HT-29 (cell line): ENCODE measurements around the gene SFRP5. TPM values are rescaled to one million over a fixed set of nuclear protein-coding genes. Genes with fewer than 3 reads are reported as not detected.

ENCODE experiments used
- DNase-seq: peaks from one replicate; pipeline ENCODE4 v3.0.0-alpha.2; 2015; ENCODE audit warnings: low spot score
- total RNA-seq: library from RNA; depleted of rRNA; stranded (reverse); fragments of >200 nt; shearing (Covaris generic); gene quantifications from 2 replicates; pipeline ENCODE4 v1.2.3, GENCODE V29; 2014; rRNA removed

The SFRP5 gene
- 0.21 TPM in 1 of 2 replicates, not detected in the other for total RNA-seq

GRCh38 chr10:97771913-97772823, at the start of gene SFRP5:
Gene SFRP5, minus strand, starts transcription at chr10:97771999. Its CDS starts 166 bp downstream, at chr10:97771833.
- no peak for DNase-seq

DNA sequence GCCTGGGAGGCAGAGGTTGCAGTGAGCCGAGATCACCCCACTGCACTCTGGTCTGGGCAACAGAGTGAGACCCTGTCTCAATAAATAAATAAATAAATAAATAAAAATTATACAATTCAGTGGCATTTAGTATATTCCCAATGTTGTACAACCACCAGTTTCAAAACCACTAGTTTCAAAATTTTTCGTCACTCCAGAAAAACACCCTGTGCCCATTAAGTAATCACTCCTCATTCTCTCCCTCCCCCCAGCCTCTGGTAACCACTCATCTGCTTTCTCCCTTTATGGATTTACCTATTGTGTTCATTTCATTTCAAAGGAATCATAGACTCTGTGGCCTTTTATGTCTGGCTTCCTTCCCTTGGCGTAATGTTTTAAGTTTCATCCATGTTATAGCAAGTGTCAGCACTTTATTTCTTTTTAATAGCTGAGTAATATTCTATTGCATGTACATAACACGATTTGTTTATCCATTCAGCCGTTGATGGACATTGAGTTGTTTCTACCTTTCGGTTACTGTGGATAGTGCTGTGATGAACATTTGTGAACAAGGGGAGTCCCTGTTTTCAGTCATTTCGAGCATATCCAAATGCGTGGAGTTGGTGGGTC, 48.4 kb upstream of the SFRP5 start:
- DNase-seq = no peak

GRCh38 chr10:97818572-97818971, 46.8 kb upstream of the SFRP5 start:
- DNase-seq = no peak

GRCh38 chr10:97816609-97817008, 44.8 kb upstream of the SFRP5 start:
- no peak for DNase-seq

DNA sequence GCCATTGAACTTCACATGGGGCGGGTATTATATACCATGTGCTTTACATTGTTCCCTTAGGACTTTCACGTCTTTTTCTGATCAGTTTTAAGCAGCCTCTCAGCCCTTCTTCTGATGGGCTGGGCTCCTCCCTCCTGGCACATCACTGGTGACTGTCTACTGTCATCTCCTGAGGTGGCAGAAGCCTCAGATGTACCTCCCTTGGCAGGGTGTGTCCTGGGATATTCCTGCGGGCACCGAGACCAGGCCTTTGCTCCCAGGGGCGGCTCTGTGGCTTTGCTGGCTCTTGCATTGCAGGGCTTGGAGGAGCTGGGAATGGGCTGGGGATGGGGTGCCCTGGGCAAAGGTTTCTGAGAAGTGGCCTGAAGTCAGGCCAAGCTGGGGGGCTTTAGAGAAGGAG, 43.2 kb upstream of the SFRP5 start:
- no peak for DNase-seq

GRCh38 chr10:97813311-97813710, 41.5 kb upstream of the SFRP5 start:
- DNase-seq = no peak

GRCh38 chr10:97812696-97813095, 40.9 kb upstream of the SFRP5 start:
- no peak for DNase-seq

DNA sequence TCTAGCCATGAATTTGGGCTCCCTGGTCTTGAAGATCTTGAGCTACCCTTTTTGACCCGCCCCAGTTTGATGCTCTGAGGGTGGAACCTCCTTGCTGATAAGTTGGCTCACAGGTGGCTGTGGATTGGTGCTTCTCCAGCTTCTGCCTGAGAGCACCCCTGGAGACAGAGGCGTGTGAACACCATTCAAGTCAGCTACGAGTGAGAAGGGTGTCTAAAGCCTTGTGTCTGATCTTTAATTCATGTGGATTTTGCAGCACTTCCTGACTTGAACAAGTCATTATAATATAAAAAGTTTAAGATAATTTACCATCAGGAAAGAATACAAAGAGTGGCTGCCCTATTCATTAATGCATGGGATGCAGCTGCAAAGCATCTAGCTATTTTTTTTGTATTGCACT, 40.2 kb upstream of the SFRP5 start:
- no peak for DNase-seq

GRCh38 chr10:97810446-97810845, 38.6 kb upstream of the SFRP5 start:
- no peak for DNase-seq

GRCh38 chr10:97805949-97806348, 34.1 kb upstream of the SFRP5 start:
- no peak for DNase-seq

- no peak for DNase-seq
These were observed 33.5 kb upstream of the SFRP5 start for GRCh38 chr10:97805096-97805884.

DNA sequence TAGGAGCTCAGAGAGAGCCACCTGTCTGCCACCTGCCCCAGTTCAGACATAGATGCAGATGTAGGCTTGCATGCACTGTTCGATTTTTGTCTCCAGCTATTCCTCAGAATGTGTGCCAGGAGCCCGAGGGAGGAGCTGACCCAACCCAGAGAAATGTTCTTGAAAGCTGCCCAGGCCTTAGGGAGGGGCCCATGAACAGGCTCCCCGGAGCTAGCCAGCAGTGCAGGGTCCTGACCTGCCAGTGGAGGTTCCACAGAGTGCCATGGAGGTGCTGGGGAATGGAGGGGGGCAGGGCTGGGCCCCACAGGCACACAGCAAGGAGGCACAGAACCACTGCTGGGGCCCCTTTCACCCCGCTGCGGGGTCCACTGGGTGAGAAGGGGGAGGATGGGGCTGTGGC, 29.6 kb upstream of the SFRP5 start:
- DNase-seq = no peak

DNA sequence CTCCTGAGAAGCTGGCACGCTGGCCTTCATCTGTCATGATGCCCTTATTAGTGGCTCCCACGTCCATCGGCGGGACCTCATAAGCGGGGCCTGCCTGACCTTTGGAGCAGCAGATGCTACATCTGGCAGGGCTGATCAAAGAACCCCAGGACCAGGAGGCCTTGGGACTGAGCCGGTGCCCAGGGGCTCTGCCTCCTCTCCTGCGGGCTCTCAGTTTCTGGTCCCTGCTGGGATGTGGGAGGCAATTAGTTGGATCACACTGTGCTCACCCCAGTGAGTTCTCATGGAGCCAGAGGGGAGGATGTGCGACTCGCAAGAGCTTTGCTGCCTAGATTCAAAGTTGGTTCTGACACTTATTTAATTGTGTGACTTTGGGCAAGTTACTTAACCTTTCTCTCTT, 28.7 kb upstream of the SFRP5 start:
- DNase-seq = no peak

GRCh38 chr10:97798958-97799610, 27.3 kb upstream of the SFRP5 start:
- DNase-seq = no peak

DNA sequence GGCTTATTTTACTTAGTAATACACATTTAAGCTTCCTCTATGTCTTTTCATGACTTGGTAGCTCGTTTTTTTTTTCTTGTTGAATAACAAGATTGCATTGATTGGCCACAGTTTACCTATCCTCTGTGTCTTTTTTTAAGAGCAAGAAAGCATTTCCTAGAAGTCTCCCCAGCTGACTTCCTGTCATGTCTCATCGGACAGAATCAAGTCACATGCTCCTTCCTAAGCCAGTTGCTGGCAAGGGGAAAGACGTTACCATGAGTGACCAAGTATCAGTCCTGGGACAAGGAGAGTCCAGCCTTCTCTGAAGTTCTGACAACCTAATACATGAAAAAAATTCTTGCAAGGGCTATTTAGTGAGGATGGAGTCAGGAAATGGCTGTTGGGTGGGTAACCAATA, 24.9 kb upstream of the SFRP5 start:
- DNase-seq = no peak

- DNase-seq = no peak
These were observed 24.1 kb upstream of the SFRP5 start for GRCh38 chr10:97795886-97796285.

DNA sequence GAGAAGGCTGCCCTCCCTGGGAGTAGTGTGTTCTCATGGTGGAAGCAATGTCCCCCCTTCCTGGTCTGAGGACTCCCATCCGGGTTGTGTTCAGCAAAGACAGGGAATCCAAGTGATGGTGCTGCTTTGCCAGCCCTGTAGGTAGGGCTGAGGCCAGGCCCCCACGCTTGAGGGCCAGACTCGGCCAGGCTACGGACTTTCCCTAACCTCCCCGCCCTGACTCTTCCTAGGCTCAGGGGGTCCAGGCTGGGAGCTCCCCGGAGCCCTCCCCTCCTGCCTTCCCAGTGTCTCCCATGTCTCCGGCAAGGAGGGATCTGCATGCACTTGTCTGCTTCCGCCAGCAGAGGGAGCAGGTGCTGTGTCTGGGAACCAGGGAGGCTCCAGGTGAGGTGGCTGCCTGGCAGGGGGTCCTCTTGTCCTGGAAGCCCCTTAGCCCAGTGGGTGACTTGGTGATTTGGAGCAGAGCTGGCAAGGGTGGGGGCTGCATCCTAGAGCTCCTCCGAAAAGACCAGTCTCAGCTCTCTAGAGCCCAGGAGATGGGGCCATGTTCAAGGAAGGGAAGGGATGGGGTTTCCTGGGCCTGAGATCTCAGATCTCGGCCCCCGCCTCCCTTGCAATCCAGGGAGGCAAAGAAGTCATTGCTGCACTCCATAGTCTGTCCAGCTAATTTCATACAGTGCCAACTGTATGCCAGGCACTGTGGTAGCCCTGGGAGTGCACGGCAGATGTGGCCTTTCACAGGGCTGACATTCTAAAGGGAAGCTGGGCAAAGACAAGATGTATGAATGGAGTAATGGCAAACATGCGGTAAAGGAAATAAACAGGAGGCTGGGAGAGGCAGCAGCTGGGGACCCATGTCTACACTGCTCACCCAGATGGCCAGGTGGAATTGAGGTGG, 20.3 kb upstream of the SFRP5 start:
- peak; percentile 71 for DNase-seq

- no peak for DNase-seq
These were observed 18.1 kb upstream of the SFRP5 start for GRCh38 chr10:97789770-97790397.

GRCh38 chr10:97788552-97789442, 17.0 kb upstream of the SFRP5 start:
- peak; percentile 81 for DNase-seq
